Breast epithelium (tissue), 3 donors: ENCODE measurements around the gene DNASE2.

Experiments used
- POLR2A ChIP-seq: fragments of 450-650 bp; IDR thresholded peaks from one replicate; pipeline ENCODE4 v1.6.1; 2016; ENCODE audit warnings: antibody characterized with exemption, mild to moderate bottlenecking, moderate library complexity
- POLR2AphosphoS5 ChIP-seq, 3 donors: sonication (generic); formaldehyde crosslinking; IDR thresholded peaks; one replicate each; pipeline ENCODE4 v1.6.1; 2017; ENCODE audit warnings: antibody characterized with exemption in 3 of 3
- TF ChIP-seq, protein P1 (sequence below), 3 donors: fragments of 450-650 bp; IDR thresholded peaks; one replicate each; pipeline ENCODE4 v1.5.1; 2016 to 2017; ENCODE audit warnings: antibody characterized with exemption in 3 of 3, mild to moderate bottlenecking in 3 of 3, moderate library complexity in 3 of 3

DNA sequence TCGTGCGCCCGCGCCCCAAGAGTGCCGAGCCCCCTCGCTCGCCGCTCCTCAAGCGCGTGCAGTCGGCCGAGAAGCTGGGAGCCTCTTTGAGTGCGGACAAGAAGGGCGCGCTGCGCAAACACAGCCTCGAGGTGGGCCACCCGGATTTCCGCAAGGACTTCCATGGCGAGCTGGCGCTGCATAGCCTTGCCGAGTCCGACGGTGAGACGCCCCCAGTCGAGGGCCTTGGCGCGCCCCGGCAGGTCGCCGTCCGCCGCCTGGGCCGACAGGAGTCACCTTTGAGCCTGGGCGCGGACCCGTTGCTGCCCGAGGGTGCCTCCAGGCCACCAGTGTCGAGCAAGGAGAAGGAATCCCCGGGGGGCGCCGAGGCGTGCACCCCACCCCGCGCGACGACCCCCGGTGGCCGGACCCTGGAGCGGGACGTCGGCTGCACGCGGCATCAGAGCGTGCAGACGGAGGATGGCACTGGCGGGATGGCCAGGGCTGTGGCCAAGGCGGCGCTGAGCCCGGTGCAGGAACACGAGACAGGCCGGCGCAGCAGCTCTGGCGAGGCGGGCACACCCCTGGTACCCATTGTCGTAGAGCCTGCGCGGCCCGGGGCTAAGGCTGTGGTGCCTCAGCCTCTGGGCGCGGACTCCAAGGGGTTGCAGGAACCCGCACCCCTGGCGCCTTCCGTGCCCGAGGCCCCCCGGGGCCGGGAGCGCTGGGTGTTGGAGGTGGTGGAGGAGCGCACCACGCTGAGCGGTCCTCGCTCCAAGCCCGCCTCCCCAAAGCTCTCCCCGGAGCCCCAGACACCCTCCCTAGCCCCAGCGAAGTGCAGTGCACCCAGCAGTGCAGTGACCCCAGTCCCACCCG lies 7.1 kb downstream of the DNASE2 start:
- TF ChIP-seq POLR2A: no peak
- TF ChIP-seq, protein P1, sequence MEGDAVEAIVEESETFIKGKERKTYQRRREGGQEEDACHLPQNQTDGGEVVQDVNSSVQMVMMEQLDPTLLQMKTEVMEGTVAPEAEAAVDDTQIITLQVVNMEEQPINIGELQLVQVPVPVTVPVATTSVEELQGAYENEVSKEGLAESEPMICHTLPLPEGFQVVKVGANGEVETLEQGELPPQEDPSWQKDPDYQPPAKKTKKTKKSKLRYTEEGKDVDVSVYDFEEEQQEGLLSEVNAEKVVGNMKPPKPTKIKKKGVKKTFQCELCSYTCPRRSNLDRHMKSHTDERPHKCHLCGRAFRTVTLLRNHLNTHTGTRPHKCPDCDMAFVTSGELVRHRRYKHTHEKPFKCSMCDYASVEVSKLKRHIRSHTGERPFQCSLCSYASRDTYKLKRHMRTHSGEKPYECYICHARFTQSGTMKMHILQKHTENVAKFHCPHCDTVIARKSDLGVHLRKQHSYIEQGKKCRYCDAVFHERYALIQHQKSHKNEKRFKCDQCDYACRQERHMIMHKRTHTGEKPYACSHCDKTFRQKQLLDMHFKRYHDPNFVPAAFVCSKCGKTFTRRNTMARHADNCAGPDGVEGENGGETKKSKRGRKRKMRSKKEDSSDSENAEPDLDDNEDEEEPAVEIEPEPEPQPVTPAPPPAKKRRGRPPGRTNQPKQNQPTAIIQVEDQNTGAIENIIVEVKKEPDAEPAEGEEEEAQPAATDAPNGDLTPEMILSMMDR (IDR thresholded peaks at IDR 0.05): no peak
- TF ChIP-seq POLR2AphosphoS5 (IDR thresholded peaks at IDR 0.05): no peak
